Measurements from ENCODE around the gene SLC29A3.
A peak's percentile ranks its signal among the peaks of the same experiment; 100 is the strongest.
"Not testable (repeated sequence)": the region's sequence is repeated elsewhere in the genome, so short reads cannot be mapped to it uniquely, and the experiment has no call there.

SLC29A3 gene

GRCh38 chr10:71319042-71319799, at the start of gene SLC29A3:
SLC29A3 (plus strand) TSS chr10:71319259; CDS start chr10:71319310, 51 bp downstream.
- DNase-seq (ENCODE audit: low read depth) = peak; percentile 56

- DNase-seq (ENCODE audit: low read depth) = no peak
Measured at GRCh38 chr10:71269301-71270288, 49.5 kb upstream of the SLC29A3 start.

GRCh38 chr10:71270301-71271220, 48.5 kb upstream of the SLC29A3 start:
- peak; percentile 77 for DNase-seq (ENCODE audit: low read depth)

GRCh38 chr10:71271662-71272055, 47.4 kb upstream of the SLC29A3 start:
- DNase-seq (ENCODE audit: low read depth) = no peak

GRCh38 chr10:71272056-71272771, 46.8 kb upstream of the SLC29A3 start:
- no peak for DNase-seq (ENCODE audit: low read depth)

GRCh38 chr10:71272974-71273373, 46.1 kb upstream of the SLC29A3 start:
- not testable (repeated sequence) for DNase-seq (ENCODE audit: low read depth)

GRCh38 chr10:71273506-71273905, 45.6 kb upstream of the SLC29A3 start:
- DNase-seq (ENCODE audit: low read depth) = no peak

GRCh38 chr10:71274901-71275796, 43.9 kb upstream of the SLC29A3 start:
- DNase-seq (ENCODE audit: low read depth) = no peak

- DNase-seq (ENCODE audit: low read depth) = no peak
Measured at GRCh38 chr10:71276873-71277272, 42.2 kb upstream of the SLC29A3 start.

GRCh38 chr10:71277914-71278665, 41.0 kb upstream of the SLC29A3 start:
- DNase-seq (ENCODE audit: low read depth) = no peak

GRCh38 chr10:71278691-71279588, 40.1 kb upstream of the SLC29A3 start:
- DNase-seq (ENCODE audit: low read depth) = no peak

GRCh38 chr10:71279590-71280170, 39.4 kb upstream of the SLC29A3 start:
- no peak for DNase-seq (ENCODE audit: low read depth)

- DNase-seq (ENCODE audit: low read depth) = no peak
Measured at GRCh38 chr10:71280216-71280615, 38.8 kb upstream of the SLC29A3 start.

GRCh38 chr10:71280825-71281224, 38.2 kb upstream of the SLC29A3 start:
- no peak for DNase-seq (ENCODE audit: low read depth)

GRCh38 chr10:71281646-71282322, 37.3 kb upstream of the SLC29A3 start:
- no peak for DNase-seq (ENCODE audit: low read depth)

GRCh38 chr10:71282323-71282680, 36.8 kb upstream of the SLC29A3 start:
- DNase-seq (ENCODE audit: low read depth) = no peak

- DNase-seq (ENCODE audit: low read depth) = no peak
Measured at GRCh38 chr10:71283410-71283809, 35.6 kb upstream of the SLC29A3 start.
